A549 (cell line): ENCODE data around the gene CCL17. TPM values are rescaled to one million over a fixed set of nuclear protein-coding genes. Genes with fewer than 3 reads are reported as not detected.
"Not testable (repeated sequence)": the region's sequence is repeated elsewhere in the genome, so short reads cannot be mapped to it uniquely, and the experiment has no call there.

ENCODE experiments used
- ATAC-seq, 2 experiments: fragments of 200-7000 bp in 1 of 2; fragments of >200 bp in 1 of 2; cut with Nextera tagmentation in 1 of 2; cut with Tn5 transposase in 1 of 2; 3 replicates each; pipeline versions ENCODE4 v1.8.0 to v1.9.1; 2018 to 2020; ENCODE audit warnings: mild to moderate bottlenecking in 1 of 2, moderate library complexity in 1 of 2
- CTCF ChIA-PET: fragments of 300-600 bp; sonication (Branson Sonifier 250); formaldehyde crosslinking; extraction: SDS; loops from one replicate; lab custom pipeline; 2021; ENCODE audit warnings: antibody characterized with exemption, inconsistent platforms; lab: Yijun Ruan, JAX
- POLR2A ChIA-PET: fragments of 350-600 bp; formaldehyde crosslinking; extraction: SDS; loops from one replicate; lab custom pipeline; 2021; ENCODE audit warnings: antibody characterized with exemption, inconsistent platforms; lab: Yijun Ruan, JAX
- DNase-seq, 2 experiments: peaks; one replicate each; pipeline versions ENCODE4 v3.0.0 to v3.0.0-alpha.2; 2011 to 2016; ENCODE audit warnings: low read depth in 1 of 2, low spot score in 1 of 2
- FAIRE-seq: peaks from 2 replicates; lab custom pipeline; 2011; peaks lifted over from hg19 to GRCh38; lab: Jason Lieb, UNC
- H3K27ac ChIP-seq, 2 experiments: fragments of >200 bp; sonication (Bioruptor Twin); formaldehyde crosslinking; 3 replicates each; pipeline ENCODE4 v1.5.1; 2016 to 2017
- H3K4me1 ChIP-seq: fragments of >200 bp; sonication (Bioruptor Twin); formaldehyde crosslinking; 3 replicates; pipeline ENCODE4 v1.6.1; 2016
- H3K4me2 ChIP-seq: fragments of >200 bp; sonication (Bioruptor Twin); formaldehyde crosslinking; 3 replicates; pipeline ENCODE4 v1.6.1; 2016
- H3K4me3 ChIP-seq: fragments of >200 bp; sonication (Bioruptor Twin); formaldehyde crosslinking; 3 replicates; pipeline ENCODE4 v1.5.1; 2016
- H3K9me3 ChIP-seq: fragments of >200 bp; sonication (Bioruptor Twin); formaldehyde crosslinking; 3 replicates; pipeline ENCODE4 v1.6.1; 2016
- BHLHE40 ChIP-seq: IDR thresholded peaks from 2 replicates; pipeline ENCODE4 v1.6.1; 2012; ENCODE audit warnings: low read depth, low read length, inconsistent platforms
- JUNB ChIP-seq: fragments of >200 bp; sonication (Bioruptor Twin); formaldehyde crosslinking; IDR thresholded peaks from 2 replicates; pipeline ENCODE4 v1.6.1; 2016
- NFE2L2 ChIP-seq: fragments of 150-350 bp; conservative IDR thresholded peaks from 2 replicates; pipeline ENCODE4 v1.6.1; 2014; ENCODE audit warnings: low read length
- POLR2A ChIP-seq: IDR thresholded peaks from 2 replicates; pipeline ENCODE4 v1.6.1; 2012; ENCODE audit warnings: mild to moderate bottlenecking, low read length
- TP53 ChIP-seq: fragments of 250-450 bp; sonication (Bioruptor Pico); IDR thresholded peaks from 2 replicates; pipeline ENCODE4 v1.5.0; 2021; ENCODE audit warnings: mild to moderate bottlenecking, moderate library complexity
- ZFP36 ChIP-seq: fragments of 450-650 bp; IDR thresholded peaks from 2 replicates; pipeline ENCODE4 v1.6.1; 2014; ENCODE audit warnings: borderline replicate concordance; ENCODE audit not compliant: partially characterized antibody
- WGBS: methylation state at CpG from one replicate; pipeline ENCODE4 v1.1.6; 2017; ENCODE audit errors: missing lambda C conversion rate; 5-methylcytosine and 5-hydroxymethylcytosine counted together
- polyA plus RNA-seq, 4 experiments: library from polyadenylated mRNA; depleted of rRNA in 3 of 4; stranded (reverse); fragments of >200 nt; fragmentation: RNase III in 1 of 4; extraction: RNeasy Plus Mini Kit Qiagen cat#74134 plus additional on column Dnase treatment in 1 of 4; gene quantifications; 2 replicates in 3 of 4; 3 replicates in 1 of 4; pipeline ENCODE4 v1.2.3, GENCODE V29; 2011 to 2017
- TF ChIP-seq, protein P1 (sequence below): IDR thresholded peaks from 2 replicates; pipeline ENCODE4 v1.6.1; 2012; ENCODE audit warnings: low read depth, borderline replicate concordance
- TF ChIP-seq, protein P2 (sequence below): fragments of 250-450 bp; sonication (Bioruptor Pico); IDR thresholded peaks from 2 replicates; pipeline ENCODE4 v1.5.0; 2020; ENCODE audit warnings: low read depth, mild to moderate bottlenecking, moderate library complexity

CCL17 gene
- polyA plus RNA-seq, 2 of the 4 experiments (the other 2 are of a cell fraction) = not detected

DNA sequence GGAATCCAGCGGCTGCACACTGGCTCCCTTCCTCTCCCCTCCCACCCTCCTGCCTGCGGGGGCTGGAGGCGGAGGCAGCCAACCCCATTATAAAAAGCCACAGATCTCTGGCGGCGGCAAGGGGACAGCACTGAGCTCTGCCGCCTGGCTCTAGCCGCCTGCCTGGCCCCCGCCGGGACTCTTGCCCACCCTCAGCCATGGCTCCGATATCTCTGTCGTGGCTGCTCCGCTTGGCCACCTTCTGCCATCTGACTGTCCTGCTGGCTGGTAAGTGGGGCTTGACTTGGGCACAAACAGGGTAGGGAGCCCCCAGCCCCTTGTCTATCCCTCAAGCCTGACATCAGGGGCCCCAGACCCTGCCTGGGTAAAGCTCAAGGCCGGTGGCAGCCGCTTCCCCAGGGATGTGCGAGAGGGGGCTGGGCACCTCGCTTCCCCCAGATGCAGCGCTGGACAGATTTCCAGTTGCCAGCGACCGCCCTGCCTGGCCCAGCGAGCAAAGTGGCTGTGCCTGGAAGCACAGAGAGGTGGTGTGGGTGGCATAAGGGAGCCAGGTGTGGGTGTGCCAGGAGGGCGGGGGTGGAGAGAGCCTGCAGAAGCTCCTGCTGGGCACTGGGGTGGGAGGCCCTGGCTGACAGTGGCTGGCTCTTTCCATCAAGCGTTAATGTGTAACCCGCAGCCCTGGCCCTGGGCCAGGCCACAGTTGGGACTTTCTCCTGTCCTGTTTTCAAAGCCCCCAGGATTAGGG lies 32.0 kb upstream of the CCL17 start, which contains the start of gene CX3CL1:
CX3CL1 (plus strand) TSS at position 119 of the 745 bp plus-strand sequence; CDS start at position 198, 79 bp downstream.
- FAIRE-seq (no peak), ATAC-seq (peak in 1 of 2 experiments; percentile 28; a peak in 3 of 6 replicates), DNase-seq (no peak)
- Histone ChIP-seq H3K4me2 (peak within 1 kb of the TSS; percentile 61), H3K9me3 (no peaks in the 10 kb centered on the region), H3K4me1 (peaks cover 35% of the 10 kb centered on the region), H3K27ac (peak within 1 kb of the TSS; percentile 29 to 80; a peak in 5 of 6 replicates), H3K4me3 (no peak within 1 kb of the TSS)
- 81% methylated on average over 14 of the region's 23 CpGs for WGBS
- ChIA-PET CTCF (interaction anchor here (0.8 to 1.6 kb wide), 11 partner anchors 9 to 147 kb away, joined by 3 to 7 read pairs (median 3); no protein-coding TSS in a partner anchor), POLR2A (no interaction called here)
- no peak for TF ChIP-seq BHLHE40
- TF ChIP-seq, protein P1, sequence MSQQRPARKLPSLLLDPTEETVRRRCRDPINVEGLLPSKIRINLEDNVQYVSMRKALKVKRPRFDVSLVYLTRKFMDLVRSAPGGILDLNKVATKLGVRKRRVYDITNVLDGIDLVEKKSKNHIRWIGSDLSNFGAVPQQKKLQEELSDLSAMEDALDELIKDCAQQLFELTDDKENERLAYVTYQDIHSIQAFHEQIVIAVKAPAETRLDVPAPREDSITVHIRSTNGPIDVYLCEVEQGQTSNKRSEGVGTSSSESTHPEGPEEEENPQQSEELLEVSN = no peak

DNA sequence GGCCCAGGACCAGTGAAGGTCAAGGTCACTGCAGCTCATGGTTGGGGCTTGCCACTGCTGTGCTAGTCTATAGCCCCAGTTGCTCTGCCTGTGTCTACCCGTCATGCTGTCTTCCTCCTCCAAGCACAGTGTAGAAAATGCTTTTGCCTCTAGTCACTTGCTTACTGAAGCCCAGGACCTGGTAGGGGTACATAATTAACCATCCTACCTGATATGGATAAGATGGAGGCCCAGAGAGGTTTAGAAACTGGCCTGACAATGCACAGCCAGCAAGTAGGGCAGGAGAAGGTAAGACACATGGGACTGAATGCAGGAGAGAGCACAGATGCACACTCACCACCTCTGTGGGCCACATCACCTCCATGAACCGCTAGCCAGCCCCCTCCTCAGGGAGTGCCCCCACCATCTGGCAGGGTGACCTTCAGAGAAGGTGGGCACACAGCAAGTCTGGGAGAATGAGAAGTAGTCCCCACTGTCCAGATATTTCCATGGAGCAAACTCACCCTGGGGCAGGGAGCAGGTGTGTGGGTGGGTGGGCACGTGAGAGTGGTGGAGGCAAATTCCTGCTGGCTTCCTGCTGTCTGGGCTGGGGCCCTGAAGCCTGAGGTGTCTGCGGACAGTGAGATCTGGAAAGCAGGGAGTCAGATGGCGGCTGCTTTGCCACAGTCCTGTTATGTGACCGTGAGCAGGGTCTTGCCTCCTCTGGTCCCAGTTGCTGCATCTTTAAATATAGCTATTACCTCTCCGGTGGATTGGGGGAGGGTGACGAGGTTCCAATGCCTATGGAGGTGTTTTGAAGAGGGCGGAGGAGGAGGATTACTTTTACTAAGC lies 31.2 kb upstream of the CCL17 start:
- Histone ChIP-seq H3K4me1 (peaks cover 43% of the 10 kb centered on the region), H3K27ac (peak overlapping the region; percentile 32 to 80; a peak in 5 of 6 replicates), H3K4me2 (peak overlapping the region; percentile 61), H3K9me3 (no peaks in the 10 kb centered on the region), H3K4me3 (no peak overlapping the region)
- no peak for DNase-seq
- FAIRE-seq = no peak
- TF ChIP-seq ZFP36 = peak; percentile 27
- TF ChIP-seq NFE2L2 = no peak
- WGBS = 71% methylated on average over 9 of the region's 9 CpGs
- ATAC-seq = 0 out of 6 replicates have a peak, but pooled peaks of 1 of the 2 experiments have one; percentile 6
- ChIA-PET POLR2A (no interaction called here), CTCF (interaction anchor here (0.8 to 1.8 kb wide), 9 partner anchors 10 to 73 kb away, joined by 3 to 7 read pairs (median 4); no protein-coding TSS in a partner anchor)

DNA sequence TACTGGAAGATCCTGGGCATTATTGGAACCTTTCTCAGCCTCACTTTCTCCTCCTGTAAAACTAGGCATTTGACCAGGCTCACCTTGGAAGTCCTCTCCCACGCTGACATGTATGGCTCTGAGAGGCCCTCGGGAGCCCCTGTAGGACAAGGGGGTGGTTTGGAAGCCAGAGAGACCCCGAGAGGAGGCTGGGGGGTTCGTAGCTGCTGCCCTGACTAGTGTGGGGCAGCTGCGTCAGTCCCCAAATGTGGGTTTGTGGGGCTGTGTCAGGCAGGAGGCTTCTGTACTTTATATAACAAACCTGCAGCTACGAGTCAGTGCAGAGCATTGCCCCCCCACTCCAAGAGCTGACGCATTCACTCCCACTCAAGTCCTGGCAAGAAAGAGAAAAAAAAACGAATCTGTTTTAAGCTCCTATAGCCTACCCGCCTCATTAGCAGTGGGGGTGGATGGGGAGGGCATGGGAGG lies 30.5 kb upstream of the CCL17 start:
- H3K4me3 ChIP-seq = no peak overlapping the region
- WGBS = 68% methylated on average over 9 of the region's 9 CpGs
- H3K4me2 ChIP-seq = no peak overlapping the region
- H3K27ac ChIP-seq = peak overlapping the region; percentile 32 to 80; a peak in 4 of 6 replicates
- TF ChIP-seq TP53 (CRISPR knock-in tag) (no peak), POLR2A (no peak), JUNB (no peak)
- TF ChIP-seq, protein P2, sequence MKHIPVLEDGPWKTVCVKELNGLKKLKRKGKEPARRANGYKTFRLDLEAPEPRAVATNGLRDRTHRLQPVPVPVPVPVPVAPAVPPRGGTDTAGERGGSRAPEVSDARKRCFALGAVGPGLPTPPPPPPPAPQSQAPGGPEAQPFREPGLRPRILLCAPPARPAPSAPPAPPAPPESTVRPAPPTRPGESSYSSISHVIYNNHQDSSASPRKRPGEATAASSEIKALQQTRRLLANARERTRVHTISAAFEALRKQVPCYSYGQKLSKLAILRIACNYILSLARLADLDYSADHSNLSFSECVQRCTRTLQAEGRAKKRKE (CRISPR knock-in tag) = no peak
- TF ChIP-seq, all 56 proteins: peak for 0
- ChIA-PET POLR2A (no interaction called here), CTCF (interaction anchor here (1.0 to 1.8 kb wide), 6 partner anchors 18 to 73 kb away, joined by 3 to 6 read pairs (median 4); no protein-coding TSS in a partner anchor)
- ATAC-seq (no peak), DNase-seq (no peak), FAIRE-seq (no peak)
- Histone ChIP-seq H3K4me1 (peaks cover 50% of the 10 kb centered on the region), H3K9me3 (no peaks in the 10 kb centered on the region)

DNA sequence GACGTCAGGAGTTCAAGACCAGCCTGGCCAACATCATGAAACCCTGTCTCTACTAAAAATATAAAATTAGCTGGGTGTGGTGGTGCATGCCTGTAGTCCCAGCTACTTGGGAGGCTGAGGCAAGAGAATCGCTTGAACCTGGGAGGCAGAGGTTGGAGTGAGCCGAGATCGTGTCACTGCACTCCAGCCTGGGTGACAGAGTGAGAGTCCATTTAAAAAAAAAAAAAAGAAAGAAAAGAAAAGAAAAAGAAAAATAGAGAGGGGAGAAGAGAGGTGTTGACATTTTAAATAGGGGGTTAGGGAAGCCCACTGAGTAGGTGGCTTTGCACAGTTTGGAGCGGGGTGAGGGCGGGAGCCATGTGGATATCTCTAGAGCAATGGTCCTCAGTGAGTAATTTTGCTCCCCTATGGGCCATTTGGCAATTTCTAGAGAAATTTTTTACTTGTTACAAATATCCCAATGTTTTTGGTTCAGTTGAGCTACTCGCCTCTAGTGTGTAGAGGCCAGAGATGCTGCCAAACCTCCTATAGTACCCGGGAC lies 29.6 kb upstream of the CCL17 start:
- H3K9me3 ChIP-seq, H3K4me3 ChIP-seq, ATAC-seq, POLR2A ChIA-PET, DNase-seq, H3K4me2 ChIP-seq, FAIRE-seq: not testable (repeated sequence)
- H3K4me1 ChIP-seq = peaks cover 59% of the 10 kb centered on the region
- 80% methylated on average over 8 of the region's 8 CpGs for WGBS
- H3K27ac ChIP-seq = 0 out of 6 replicates have a peak overlapping the region, but pooled peaks of 1 of the 2 experiments have one; percentile 2
- CTCF ChIA-PET = interaction anchor here (1.5 to 1.9 kb wide), 6 partner anchors 42 to 74 kb away, joined by 4 to 15 read pairs (median 6); no protein-coding TSS in a partner anchor
